Measurements from ENCODE around the gene HSPB7.
A peak's percentile ranks its signal among the peaks of the same experiment; 100 is the strongest.

GRCh38 chr1:16009030-16009460 is 8.8 kb downstream of the HSPB7 start:
- TF ChIP-seq CTCF (IDR thresholded peaks at IDR 0.05; ENCODE audit: low read depth, low read length), result peak; percentile 86
- no peak for TF ChIP-seq EZH2phosphoT487 (IDR thresholded peaks at IDR 0.05; ENCODE audit: low read depth)

All from OCI-LY3 (cell line).